Superior temporal gyrus (tissue), 1 donor: ENCODE data around the gene HMOX1.
"Not testable (repeated sequence)": the region's sequence is repeated elsewhere in the genome, so short reads cannot be mapped to it uniquely, and the experiment has no call there.

Experiments
- DNase-seq: peaks from one replicate; pipeline ENCODE4 v3.0.0-alpha.2; 2016; ENCODE audit errors: extremely low spot score

HMOX1 gene

DNA sequence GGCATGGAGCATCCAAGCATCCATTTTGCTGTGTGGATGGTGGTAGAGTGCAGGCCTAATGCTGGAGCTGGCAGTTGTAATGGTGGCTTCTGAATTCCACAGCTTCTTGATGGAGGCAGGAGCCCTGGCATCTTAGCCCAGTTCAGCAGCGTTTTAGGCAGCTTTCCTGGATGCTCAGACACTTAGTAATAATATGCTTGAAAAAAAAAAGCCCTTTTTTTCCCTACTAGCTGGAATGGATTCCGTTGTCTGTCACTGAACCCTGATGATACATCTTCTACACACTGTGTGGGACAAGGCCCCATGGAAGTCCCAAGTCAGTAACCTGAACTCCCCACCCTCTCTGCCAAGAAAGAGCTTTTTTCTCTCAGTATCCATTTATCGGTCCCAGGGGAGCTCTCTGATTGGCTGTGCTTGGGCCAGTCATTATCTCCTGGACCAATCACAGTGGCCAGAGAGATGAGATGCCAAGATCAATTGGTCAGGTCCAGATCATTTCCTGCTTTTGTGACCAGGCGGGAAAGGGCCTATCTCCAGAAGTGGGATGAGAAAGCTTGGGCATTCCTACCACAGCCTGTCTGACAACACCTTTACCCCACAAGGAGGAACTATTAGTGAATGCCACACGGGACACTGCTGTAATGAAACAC lies 53.3 kb downstream of the HMOX1 start:
- DNase-seq, result no peak

DNA sequence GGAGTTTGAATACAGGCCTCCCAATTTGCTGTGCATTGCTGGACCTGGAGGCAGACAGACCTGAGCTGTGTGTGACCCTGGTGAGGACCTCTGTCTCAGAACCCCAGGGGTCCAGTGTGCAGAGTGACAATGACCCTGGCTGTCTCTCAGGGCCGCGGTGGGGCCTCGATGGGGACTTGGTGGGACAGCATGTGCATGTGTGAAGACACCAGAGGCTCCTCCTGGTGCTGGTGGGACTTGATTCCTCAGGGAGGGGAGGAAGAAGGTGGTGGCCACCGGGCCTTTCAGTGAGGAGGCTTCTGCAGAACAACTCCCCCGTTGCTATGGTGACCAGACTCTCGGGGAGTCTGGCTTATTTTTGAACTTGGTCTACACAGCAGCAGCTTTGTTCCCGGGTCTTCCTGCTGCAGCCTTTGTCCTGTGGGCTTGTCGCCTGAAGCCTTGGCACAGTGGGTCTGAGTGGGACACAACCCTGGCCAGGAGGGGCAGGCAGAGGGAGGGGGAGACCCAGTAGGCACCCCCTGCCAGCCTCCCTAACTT lies 54.4 kb downstream of the HMOX1 start:
- no peak for DNase-seq

DNA sequence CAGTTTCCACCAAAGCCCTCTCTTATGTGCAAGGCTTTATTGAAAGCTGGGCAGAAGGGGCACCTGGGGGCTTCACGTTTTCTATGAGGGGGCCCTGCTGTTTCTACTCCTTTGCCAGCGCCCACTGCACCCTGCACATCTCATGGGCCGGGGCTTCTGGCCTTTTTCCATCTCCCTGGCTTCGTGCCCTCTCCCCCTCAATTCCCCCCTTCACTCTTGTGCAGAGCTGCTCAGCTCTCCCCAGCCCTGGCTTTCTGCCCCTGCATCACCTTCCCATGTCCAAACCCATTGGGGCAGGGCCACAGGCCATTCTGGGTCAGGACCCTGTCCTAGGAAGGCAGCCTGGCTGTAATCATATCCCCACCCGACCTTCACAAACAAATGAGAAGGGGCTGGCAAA lies 55.5 kb downstream of the HMOX1 start:
- DNase-seq, result no peak

DNA sequence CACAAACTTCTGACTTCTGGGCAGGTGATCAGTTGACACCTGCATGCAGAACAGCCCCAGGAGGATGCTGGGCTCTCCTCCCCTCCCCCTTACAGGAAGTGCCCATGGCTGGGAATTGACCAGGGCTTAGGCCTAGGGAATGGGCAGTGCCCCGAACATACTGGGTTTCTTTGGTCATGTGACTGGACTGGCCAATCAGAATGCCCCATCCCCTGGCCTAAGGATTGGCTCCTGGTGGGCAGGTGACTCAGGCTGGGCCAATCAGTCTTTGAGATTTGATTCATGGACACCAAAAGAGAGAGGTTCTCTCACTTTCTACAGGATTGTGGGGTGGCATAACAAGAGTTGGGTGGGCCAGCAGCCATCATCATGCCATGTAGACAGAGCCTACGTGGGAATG lies 56.2 kb downstream of the HMOX1 start:
- no peak for DNase-seq

DNA sequence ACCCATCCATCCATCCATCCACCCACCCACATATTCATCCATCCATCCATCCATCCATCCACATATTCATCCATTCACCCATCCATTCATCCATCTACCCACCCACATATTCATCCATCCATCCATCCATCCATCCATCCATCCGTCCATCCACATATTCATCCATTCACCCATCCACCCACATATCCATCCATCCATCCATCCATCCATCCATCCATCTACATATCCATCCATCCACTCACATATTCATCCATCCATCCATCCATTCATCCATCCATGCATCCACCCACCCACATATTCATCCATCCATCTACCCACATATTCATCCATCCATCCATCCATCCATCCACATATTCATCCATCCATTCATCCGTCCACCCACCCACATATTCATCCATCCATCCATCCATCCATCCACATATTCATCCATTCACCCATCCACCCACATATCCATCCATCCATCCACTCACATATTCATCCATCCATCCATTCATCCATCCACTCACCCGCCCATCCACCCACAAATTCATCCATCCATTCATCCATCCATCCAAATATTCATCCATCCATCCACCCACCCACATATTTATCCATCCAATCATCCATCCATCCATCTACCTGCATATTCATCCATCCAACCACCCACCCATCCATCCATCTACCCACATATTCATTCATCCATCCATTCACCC lies 57.9 kb downstream of the HMOX1 start:
- not testable (repeated sequence) for DNase-seq

DNA sequence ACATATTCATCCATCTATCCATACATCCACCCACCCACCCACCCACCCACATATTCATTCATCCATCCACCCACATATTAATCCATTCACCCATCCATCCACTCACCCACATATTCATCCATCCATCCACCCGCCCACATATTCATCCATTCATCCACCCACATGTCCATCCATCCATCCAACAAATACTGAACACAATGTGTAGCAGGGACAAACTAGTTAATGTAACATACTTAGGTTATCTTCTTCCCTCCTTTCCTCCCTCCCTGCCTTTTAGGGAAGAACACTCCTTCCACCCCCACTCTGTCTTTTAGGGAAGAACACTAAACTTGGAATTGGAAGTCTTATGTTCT lies 58.4 kb downstream of the HMOX1 start:
- DNase-seq, result no peak

DNA sequence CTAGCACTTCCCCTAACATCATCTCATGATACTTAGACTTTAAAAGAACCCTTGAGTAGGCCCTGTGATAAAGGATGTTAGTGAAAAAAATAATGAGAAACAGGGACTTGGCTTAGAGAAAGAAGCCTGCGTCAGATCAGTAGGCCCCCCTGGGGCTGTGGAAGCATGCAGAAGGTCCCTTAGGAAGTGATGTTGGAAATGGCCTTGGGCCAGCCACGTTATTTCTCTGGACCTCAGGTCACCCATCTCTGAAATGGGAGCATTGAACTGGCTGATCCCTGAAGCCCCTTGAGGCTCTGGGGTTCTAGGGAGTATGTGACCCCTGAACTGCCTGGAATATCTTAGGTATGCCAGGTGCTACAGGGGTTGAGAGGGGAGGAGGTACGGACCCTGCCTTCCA lies 59.2 kb downstream of the HMOX1 start:
- no peak for DNase-seq

DNA sequence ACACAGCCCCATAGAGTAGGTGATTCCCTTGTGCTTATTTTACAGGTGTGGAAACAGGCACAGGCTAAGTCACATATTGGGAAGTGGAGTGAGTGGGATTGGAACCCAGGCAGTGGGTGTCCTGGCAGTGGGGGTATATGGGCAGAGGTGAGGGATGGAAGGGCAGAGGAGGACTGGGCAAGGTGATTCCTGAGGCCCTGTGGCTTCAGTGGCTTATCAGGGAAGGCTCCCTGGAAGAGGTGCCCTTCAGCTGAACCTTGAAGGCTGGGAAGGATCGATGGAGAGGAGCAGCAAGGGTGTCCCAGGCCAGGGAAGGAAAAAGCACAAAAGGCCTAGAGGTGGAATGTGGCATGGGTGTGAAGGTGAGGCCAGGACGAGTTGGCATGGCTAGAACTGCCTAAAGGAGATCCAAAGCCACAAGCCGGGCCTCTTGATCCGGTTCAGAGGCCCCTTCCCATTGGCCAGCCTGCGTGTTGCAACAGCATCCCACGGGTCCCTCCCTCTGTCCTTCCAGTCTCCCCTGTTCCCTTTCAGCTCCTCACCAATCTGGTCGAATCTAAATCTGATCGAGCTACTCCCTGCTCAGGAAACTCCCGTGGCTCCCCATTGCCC lies 60.7 kb downstream of the HMOX1 start:
- DNase-seq, result no peak

DNA sequence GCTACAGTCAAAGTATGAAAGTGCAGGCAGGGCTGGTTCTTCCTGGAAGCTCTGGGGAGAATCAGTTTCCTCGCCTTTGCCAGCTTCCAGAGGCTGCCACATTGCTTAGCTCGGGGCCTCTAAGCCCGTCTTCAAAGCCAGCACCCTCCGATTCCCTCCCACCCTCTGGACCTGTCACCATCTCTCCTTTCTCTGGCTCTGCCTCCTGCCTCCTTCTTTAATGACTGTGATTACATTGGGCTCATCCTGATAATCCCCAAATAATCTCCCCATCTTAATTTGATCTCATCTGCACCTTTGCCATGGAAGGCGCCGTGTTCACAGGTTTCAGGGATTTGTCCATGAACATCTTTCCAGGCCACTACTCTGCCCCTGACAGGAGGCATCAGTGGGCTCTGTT lies 61.6 kb downstream of the HMOX1 start:
- DNase-seq, result no peak

DNA sequence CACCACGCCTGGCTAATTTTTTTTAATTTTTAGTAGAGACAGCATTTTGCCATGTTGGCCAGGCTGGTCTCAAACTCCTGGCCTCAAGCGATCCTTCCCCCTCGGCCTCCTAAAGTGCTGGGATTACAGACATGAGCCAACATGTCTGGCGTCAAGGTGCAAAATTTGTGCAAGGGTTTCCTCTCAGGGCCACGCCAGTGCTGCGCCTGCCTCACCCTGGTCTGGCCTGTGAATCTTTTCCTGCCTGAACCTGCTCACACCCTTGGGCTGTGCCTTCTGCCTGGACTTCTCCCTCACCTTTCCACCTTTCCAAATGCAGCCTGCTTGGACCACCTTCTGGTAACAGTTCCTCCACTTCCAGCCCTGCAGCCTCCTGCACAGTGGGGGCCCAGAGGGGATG lies 62.4 kb downstream of the HMOX1 start:
- no peak for DNase-seq
